Measurements from ENCODE around the gene CHD6.

Gene CHD6

GRCh38 chr20:41387444-41387851, 230.7 kb downstream of the CHD6 start:
- H3K4me3 ChIP-seq (ENCODE audit: low read length) = no peak overlapping the region
- TF ChIP-seq CTCF (conservative IDR thresholded peaks at IDR 0.05; ENCODE audit: low read length) = no peak
- DNase-seq (ENCODE audit: low read depth) = no peak

GRCh38 chr20:41386502-41387427, 231.4 kb downstream of the CHD6 start:
- no peak for TF ChIP-seq CTCF (conservative IDR thresholded peaks at IDR 0.05; ENCODE audit: low read length)
- DNase-seq (ENCODE audit: low read depth) = peak; percentile 82
- H3K4me3 ChIP-seq (ENCODE audit: low read length) = no peak overlapping the region

GRCh38 chr20:41382791-41383305, 235.3 kb downstream of the CHD6 start:
- no peak for DNase-seq (ENCODE audit: low read depth)
- TF ChIP-seq CTCF (conservative IDR thresholded peaks at IDR 0.05; ENCODE audit: low read length) = no peak
- no peak overlapping the region for H3K4me3 ChIP-seq (ENCODE audit: low read length)

GRCh38 chr20:41380551-41381193, 237.5 kb downstream of the CHD6 start:
- no peak overlapping the region for H3K4me3 ChIP-seq (ENCODE audit: low read length)
- no peak for TF ChIP-seq CTCF (conservative IDR thresholded peaks at IDR 0.05; ENCODE audit: low read length)
- peak; percentile 63 for DNase-seq (ENCODE audit: low read depth)

- H3K4me3 ChIP-seq (ENCODE audit: low read length) = no peak overlapping the region
- no peak for DNase-seq (ENCODE audit: low read depth)
Measured at GRCh38 chr20:41379551-41379950, 238.6 kb downstream of the CHD6 start.

GRCh38 chr20:41377275-41377674, 240.9 kb downstream of the CHD6 start:
- DNase-seq (ENCODE audit: low read depth) = no peak
- TF ChIP-seq CTCF (conservative IDR thresholded peaks at IDR 0.05; ENCODE audit: low read length) = no peak
- H3K4me3 ChIP-seq (ENCODE audit: low read length) = no peak overlapping the region

More at GRCh38 chr20:41379551-41379950, 238.6 kb downstream of the CHD6 start:
- TF ChIP-seq CTCF (conservative IDR thresholded peaks at IDR 0.05; ENCODE audit: low read length) = no peak

Measured in AG10803 (cell line).